SK-N-SH (cell line): ENCODE measurements around the gene SLC12A7. TPM values are rescaled to one million over a fixed set of nuclear protein-coding genes. Genes with fewer than 3 reads are reported as not detected.

Experiments
- CTCF ChIA-PET: fragments of 300-600, 350-600 bp; formaldehyde crosslinking; extraction: SDS; loops from one replicate; lab custom pipeline; 2021; lab: Yijun Ruan, JAX
- POLR2A ChIA-PET: fragments of 350-600 bp; sonication (Branson Sonifier 250); formaldehyde crosslinking; extraction: SDS; loops from one replicate; lab custom pipeline; 2020; ENCODE audit warnings: antibody characterized with exemption, inconsistent platforms; lab: Yijun Ruan, JAX
- DNase-seq: peaks from one replicate; pipeline ENCODE4 v3.0.0; 2012
- H2AFZ ChIP-seq: fragments of 200-600 bp; sonication (generic); 2 replicates; pipeline ENCODE4 v1.8.1; 2016; ENCODE audit warnings: antibody characterized with exemption, mild to moderate bottlenecking, low read depth
- H3F3A ChIP-seq: fragments of 200-600 bp; sonication (generic); replicated peaks from 2 replicates; pipeline ENCODE3; 2016; ENCODE audit warnings: antibody characterized with exemption, mild to moderate bottlenecking; ENCODE audit not compliant: insufficient read depth
- H3K27ac ChIP-seq, 2 experiments: fragments of 200-500 bp in 1 of 2; fragments of 200-600 bp in 1 of 2; sonication (Bioruptor generic) in 1 of 2; sonication (generic), shearing (Covaris generic) in 1 of 2; 2 replicates each; pipeline versions ENCODE4 v1.5.1 to v1.6.1; 2014 to 2016; ENCODE audit warnings: low read depth in 2 of 2, inconsistent platforms in 1 of 2, low read length in 1 of 2, mild to moderate bottlenecking in 1 of 2, mixed read lengths in 1 of 2
- H3K27me3 ChIP-seq: fragments of 200-600 bp; sonication (generic), shearing (Covaris generic); 2 replicates; pipeline ENCODE4 v1.6.1; 2016; ENCODE audit warnings: mixed run types; ENCODE audit not compliant: insufficient read depth
- H3K36me3 ChIP-seq, 2 experiments: fragments of 200-500 bp in 1 of 2; fragments of 200-600 bp in 1 of 2; sonication (Bioruptor generic) in 1 of 2; sonication (generic) in 1 of 2; replicated peaks in 1 of 2; 2 replicates each; pipeline versions ENCODE3 to v1.5.1; 2014 to 2016; ENCODE audit warnings: low read length in 1 of 2, mild to moderate bottlenecking in 1 of 2; ENCODE audit not compliant: insufficient read depth in 2 of 2, control insufficient read depth in 1 of 2
- H3K4me1 ChIP-seq, 2 experiments: fragments of 200-500 bp in 1 of 2; fragments of 200-600 bp in 1 of 2; sonication (Bioruptor generic) in 1 of 2; sonication (generic), shearing (Covaris generic) in 1 of 2; 2 replicates each; pipeline versions ENCODE4 v1.5.1 to v1.6.1; 2014 to 2016; ENCODE audit warnings: low read depth in 1 of 2, low read length in 1 of 2, mixed run types in 1 of 2; ENCODE audit not compliant: insufficient read depth in 2 of 2, control insufficient read depth in 1 of 2
- H3K4me2 ChIP-seq: fragments of 200-600 bp; sonication (generic), shearing (Covaris generic); 2 replicates; pipeline ENCODE4 v1.6.1; 2017; ENCODE audit warnings: mixed run types
- H3K4me3 ChIP-seq, 2 experiments: fragments of 200-500 bp in 1 of 2; fragments of 200-600 bp in 1 of 2; sonication (Bioruptor generic) in 1 of 2; sonication (generic), shearing (Covaris generic) in 1 of 2; 2 replicates each; pipeline versions ENCODE4 v1.5.1 to v1.8.1; 2014 to 2016; ENCODE audit warnings: low read depth in 2 of 2, inconsistent platforms in 1 of 2, low read length in 1 of 2, mild to moderate bottlenecking in 1 of 2, mixed read lengths in 1 of 2, moderate library complexity in 1 of 2
- H3K79me2 ChIP-seq: fragments of 200-600 bp; sonication (generic); 2 replicates; pipeline ENCODE4 v1.8.1; 2017; ENCODE audit warnings: mild to moderate bottlenecking; ENCODE audit not compliant: insufficient read depth
- H3K9ac ChIP-seq: fragments of 200-600 bp; sonication (generic); 2 replicates; pipeline ENCODE4 v1.6.1; 2017; ENCODE audit warnings: mixed run types
- H3K9me2 ChIP-seq: fragments of 200-600 bp; sonication (generic); 2 replicates; pipeline ENCODE4 v1.6.1; 2017; ENCODE audit warnings: mixed run types
- H3K9me3 ChIP-seq: fragments of 200-600 bp; sonication (generic); 2 replicates; pipeline ENCODE4 v1.6.1; 2017; ENCODE audit warnings: mixed run types, mild to moderate bottlenecking, moderate library complexity
- H4K20me1 ChIP-seq: fragments of 200-600 bp; sonication (generic); 2 replicates; pipeline ENCODE4 v1.6.1; 2017; ENCODE audit warnings: mild to moderate bottlenecking, mixed run types; ENCODE audit not compliant: insufficient read depth
- CHD2 ChIP-seq: fragments of 150-350 bp; IDR thresholded peaks from 2 replicates; pipeline ENCODE4 v1.6.1; 2018; ENCODE audit warnings: low read length; ENCODE audit not compliant: partially characterized antibody
- ELF1 ChIP-seq: IDR thresholded peaks from 2 replicates; pipeline ENCODE4 v1.4.0; 2012
- EZH2phosphoT487 ChIP-seq: fragments of 200-600 bp; sonication (generic); IDR thresholded peaks from 2 replicates; pipeline ENCODE4 v1.6.1; 2017; ENCODE audit warnings: low read depth, mixed run types, mild to moderate bottlenecking, antibody characterized with exemption, moderate library complexity, borderline replicate concordance
- MAX ChIP-seq: IDR thresholded peaks from 2 replicates; pipeline ENCODE4 v1.4.0; 2012; ENCODE audit warnings: low read depth
- PBX3 ChIP-seq: IDR thresholded peaks from 2 replicates; pipeline ENCODE4; 2012
- POLR2AphosphoS5 ChIP-seq: IDR thresholded peaks from 2 replicates; pipeline ENCODE4 v1.6.1; 2012; ENCODE audit warnings: low read depth, low read length
- RAD21 ChIP-seq: IDR thresholded peaks from 2 replicates; pipeline ENCODE4 v1.6.1; 2012; ENCODE audit warnings: mild to moderate bottlenecking, low read length
- RCOR1 ChIP-seq: fragments of 150-350 bp; IDR thresholded peaks from 2 replicates; pipeline ENCODE4 v1.6.1; 2017; ENCODE audit warnings: antibody characterized with exemption, low read length
- REST ChIP-seq: IDR thresholded peaks from 2 replicates; pipeline ENCODE4 v1.6.1; 2012; ENCODE audit warnings: mild to moderate bottlenecking, low read depth, low read length, moderate library complexity
- TAF1 ChIP-seq: IDR thresholded peaks from 2 replicates; pipeline ENCODE4 v1.6.1; 2012; ENCODE audit warnings: low read depth, mild to moderate bottlenecking, low read length, moderate library complexity, borderline replicate concordance
- TEAD4 ChIP-seq: IDR thresholded peaks from 2 replicates; pipeline ENCODE4 v1.4.0; 2012; ENCODE audit warnings: mild to moderate bottlenecking, borderline replicate concordance; ENCODE audit not compliant: insufficient read depth
- YY1 ChIP-seq: IDR thresholded peaks from 2 replicates; pipeline ENCODE4 v1.4.0; 2012; ENCODE audit warnings: low read depth, mild to moderate bottlenecking
- WGBS: methylation state at CpG from one replicate; pipeline ENCODE4 v1.1.6; 2017; ENCODE audit warnings: low lambda C conversion rate; 5-methylcytosine and 5-hydroxymethylcytosine counted together
- polyA plus RNA-seq, 3 experiments: library from polyadenylated mRNA; depleted of rRNA; stranded (reverse); fragments of >200 nt; gene quantifications; 2 replicates each; pipeline ENCODE4 v1.2.3, GENCODE V29; 2012
- TF ChIP-seq, protein P1 (sequence below): fragments of 150-350 bp; IDR thresholded peaks from 2 replicates; pipeline ENCODE4 v1.6.1; 2016; ENCODE audit warnings: mild to moderate bottlenecking, low read depth, low read length

SLC12A7 gene
- polyA plus RNA-seq, 1 of the 3 experiments (the other 2 are of a cell fraction) = 2.6 TPM

GRCh38 chr5:1142886-1143669, 31.2 kb upstream of the SLC12A7 start:
- no peak for DNase-seq
- Histone ChIP-seq H3K9me3 (no peaks in the 10 kb centered on the region), H4K20me1 (no peaks in the 10 kb centered on the region), H3F3A (no peaks in the 10 kb centered on the region), H3K9ac (no peak overlapping the region), H2AFZ (no peak overlapping the region), H3K4me3 (no peak overlapping the region), H3K4me1 (no peaks in the 10 kb centered on the region), H3K36me3 (no peaks in the 10 kb centered on the region), H3K27me3 (no peaks in the 10 kb centered on the region), H3K79me2 (no peaks in the 10 kb centered on the region), H3K27ac (no peak overlapping the region), H3K4me2 (no peak overlapping the region), H3K9me2 (no peaks in the 10 kb centered on the region)
- WGBS = 82% methylated on average over 21 of the region's 34 CpGs
- ChIA-PET POLR2A (no interaction called here), CTCF (interaction anchor here (0.8 to 7.1 kb wide), 5 partner anchors 9 to 133 kb away, joined by 3 to 49 read pairs (median 3); no protein-coding TSS in a partner anchor)
- TF ChIP-seq YY1 = no peak
- no peak for TF ChIP-seq TEAD4
- no peak for TF ChIP-seq MAX
- TF ChIP-seq POLR2AphosphoS5 = no peak
- TF ChIP-seq ELF1 = no peak
- no peak for TF ChIP-seq RCOR1

GRCh38 chr5:1141834-1142233, 30.0 kb upstream of the SLC12A7 start:
- Histone ChIP-seq H3K4me2 (no peak overlapping the region), H3K4me1 (no peaks in the 10 kb centered on the region), H3K9ac (no peak overlapping the region), H3K79me2 (no peaks in the 10 kb centered on the region), H3K27ac (no peak overlapping the region), H3K36me3 (no peaks in the 10 kb centered on the region), H3K27me3 (no peaks in the 10 kb centered on the region), H2AFZ (no peak overlapping the region), H3K9me2 (no peaks in the 10 kb centered on the region), H3F3A (no peaks in the 10 kb centered on the region), H4K20me1 (no peaks in the 10 kb centered on the region), H3K9me3 (no peaks in the 10 kb centered on the region), H3K4me3 (no peak overlapping the region)
- 40% methylated on average over 1 of the region's 6 CpGs for WGBS
- ChIA-PET POLR2A (no interaction called here), CTCF (interaction anchor here (1.0 to 7.1 kb wide), 7 partner anchors 9 to 210 kb away, joined by 3 to 49 read pairs (median 16); no protein-coding TSS in a partner anchor)
- TF ChIP-seq PBX3 = no peak
- no peak for TF ChIP-seq REST
- no peak for TF ChIP-seq TAF1
- TF ChIP-seq CHD2 = no peak
- TF ChIP-seq POLR2AphosphoS5 = no peak
- TF ChIP-seq EZH2phosphoT487 = no peak
- no peak for TF ChIP-seq RAD21
- TF ChIP-seq, protein P1, sequence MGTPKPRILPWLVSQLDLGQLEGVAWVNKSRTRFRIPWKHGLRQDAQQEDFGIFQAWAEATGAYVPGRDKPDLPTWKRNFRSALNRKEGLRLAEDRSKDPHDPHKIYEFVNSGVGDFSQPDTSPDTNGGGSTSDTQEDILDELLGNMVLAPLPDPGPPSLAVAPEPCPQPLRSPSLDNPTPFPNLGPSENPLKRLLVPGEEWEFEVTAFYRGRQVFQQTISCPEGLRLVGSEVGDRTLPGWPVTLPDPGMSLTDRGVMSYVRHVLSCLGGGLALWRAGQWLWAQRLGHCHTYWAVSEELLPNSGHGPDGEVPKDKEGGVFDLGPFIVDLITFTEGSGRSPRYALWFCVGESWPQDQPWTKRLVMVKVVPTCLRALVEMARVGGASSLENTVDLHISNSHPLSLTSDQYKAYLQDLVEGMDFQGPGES = no peak
- no peak for DNase-seq
